ENCODE data around the gene OR10C1.

Gene OR10C1

DNA sequence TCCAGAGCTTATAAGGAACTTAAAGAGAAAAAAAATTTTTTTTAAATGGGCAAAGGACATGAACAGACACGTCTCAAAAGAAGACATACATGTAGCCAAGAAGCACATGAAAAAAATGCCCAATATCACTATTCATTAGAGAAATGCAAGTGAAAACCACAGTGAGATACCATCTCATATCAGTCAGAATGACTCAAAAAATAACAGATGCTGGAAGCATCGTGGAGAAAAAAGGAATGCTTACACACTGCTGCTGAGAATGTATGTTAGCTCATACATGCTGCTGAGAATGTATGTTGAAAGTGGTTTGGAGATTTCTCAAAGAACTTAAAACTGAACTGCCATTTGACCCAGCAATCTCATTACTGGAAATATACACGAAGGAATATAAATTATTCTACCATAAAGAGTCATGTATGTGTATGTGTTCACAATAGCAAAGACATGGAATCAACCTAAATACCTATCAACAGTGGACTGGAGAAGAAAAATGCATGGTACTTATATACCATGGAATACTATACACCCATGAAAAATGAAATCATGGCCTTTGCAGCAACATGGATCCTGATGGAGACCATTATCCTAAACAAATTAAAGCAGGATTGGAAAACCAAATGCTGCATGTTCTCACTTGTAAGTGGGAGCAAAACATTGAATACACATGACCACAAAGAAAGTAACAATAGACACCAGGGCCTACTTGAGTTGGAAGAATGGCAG is 12.5 kb downstream of the OR10C1 start:
- DNase-seq (ENCODE audit: low read depth): no peak
- TF ChIP-seq, protein P1, sequence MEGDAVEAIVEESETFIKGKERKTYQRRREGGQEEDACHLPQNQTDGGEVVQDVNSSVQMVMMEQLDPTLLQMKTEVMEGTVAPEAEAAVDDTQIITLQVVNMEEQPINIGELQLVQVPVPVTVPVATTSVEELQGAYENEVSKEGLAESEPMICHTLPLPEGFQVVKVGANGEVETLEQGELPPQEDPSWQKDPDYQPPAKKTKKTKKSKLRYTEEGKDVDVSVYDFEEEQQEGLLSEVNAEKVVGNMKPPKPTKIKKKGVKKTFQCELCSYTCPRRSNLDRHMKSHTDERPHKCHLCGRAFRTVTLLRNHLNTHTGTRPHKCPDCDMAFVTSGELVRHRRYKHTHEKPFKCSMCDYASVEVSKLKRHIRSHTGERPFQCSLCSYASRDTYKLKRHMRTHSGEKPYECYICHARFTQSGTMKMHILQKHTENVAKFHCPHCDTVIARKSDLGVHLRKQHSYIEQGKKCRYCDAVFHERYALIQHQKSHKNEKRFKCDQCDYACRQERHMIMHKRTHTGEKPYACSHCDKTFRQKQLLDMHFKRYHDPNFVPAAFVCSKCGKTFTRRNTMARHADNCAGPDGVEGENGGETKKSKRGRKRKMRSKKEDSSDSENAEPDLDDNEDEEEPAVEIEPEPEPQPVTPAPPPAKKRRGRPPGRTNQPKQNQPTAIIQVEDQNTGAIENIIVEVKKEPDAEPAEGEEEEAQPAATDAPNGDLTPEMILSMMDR (conservative IDR thresholded peaks at IDR 0.05; ENCODE audit: control insufficient read depth, insufficient read depth, low read depth, low read length): no peak
- H3K4me3 ChIP-seq (ENCODE audit: control insufficient read depth, low read depth, low read length): no peak overlapping the region

DNA sequence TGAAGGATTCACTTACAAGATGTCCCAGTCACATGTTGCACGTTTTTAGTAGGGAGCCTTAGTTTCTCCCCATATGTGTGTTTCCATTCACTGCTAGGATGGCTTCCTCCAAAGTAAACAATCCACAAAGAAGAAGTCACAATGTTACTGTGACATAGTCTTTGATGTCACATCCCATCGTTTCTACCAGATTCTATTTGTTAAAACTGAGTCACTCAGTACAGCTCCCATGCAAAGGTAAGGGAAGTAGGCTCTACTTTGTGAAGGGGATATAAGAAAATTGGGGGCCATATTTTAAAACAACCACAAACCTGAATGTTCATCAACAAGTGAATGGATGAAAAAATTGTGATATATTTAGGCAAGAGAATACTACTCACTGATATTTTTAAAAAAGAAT is 17.9 kb downstream of the OR10C1 start, which contains the start of the genes OR11A1 and OR2H1:
Gene OR11A1 (minus strand): TSS at position 101 of the 400 bp plus-strand sequence. CDS start 29,430 bp downstream, outside the sequence.
Gene OR2H1 (plus strand): TSS at position 185 of the 400 bp plus-strand sequence. CDS start 4,615 bp downstream, outside the sequence.
- no peak within 1 kb of the TSS for H3K4me3 ChIP-seq (ENCODE audit: control insufficient read depth, low read depth, low read length)
- no peak for DNase-seq (ENCODE audit: low read depth)
- TF ChIP-seq, protein P1 (conservative IDR thresholded peaks at IDR 0.05; ENCODE audit: control insufficient read depth, insufficient read depth, low read depth, low read length): no peak

DNA sequence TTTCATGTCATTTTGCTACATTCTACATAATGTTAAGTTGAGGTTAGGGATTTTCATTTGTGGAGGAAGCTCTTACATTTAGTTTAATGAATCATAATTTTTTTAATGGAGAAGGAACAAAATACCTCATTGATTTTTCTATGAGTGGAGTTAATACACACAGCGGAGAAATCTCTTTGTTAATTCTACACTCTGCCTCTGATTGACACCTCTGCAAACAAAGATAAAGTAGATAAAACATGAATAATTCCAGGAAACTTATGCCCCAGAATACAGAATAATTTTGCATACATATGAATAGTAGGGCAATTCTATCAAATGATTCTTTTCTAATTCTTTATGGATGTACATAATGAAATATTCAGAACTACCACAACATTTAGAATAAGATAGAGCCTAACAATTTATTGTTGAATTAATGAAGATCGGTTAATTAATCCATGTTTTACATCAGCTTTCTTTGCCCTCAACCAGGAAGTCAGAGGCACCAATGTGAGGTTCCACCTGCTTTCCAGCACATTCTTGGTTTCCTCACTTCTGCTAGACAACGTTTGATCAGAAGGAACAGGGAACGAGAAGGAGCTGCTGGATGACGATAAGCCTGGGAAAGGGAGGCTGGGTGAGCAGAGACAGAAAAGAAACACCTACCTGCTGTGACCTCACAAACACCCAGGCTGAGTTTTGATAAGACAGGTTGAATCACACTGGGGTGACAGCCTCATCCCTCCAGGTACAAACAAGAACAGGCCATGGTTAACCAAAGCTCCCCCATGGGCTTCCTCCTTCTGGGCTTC is 22.1 kb downstream of the OR10C1 start:
- H3K4me3 ChIP-seq (ENCODE audit: control insufficient read depth, low read depth, low read length): no peak overlapping the region
- TF ChIP-seq, protein P1 (conservative IDR thresholded peaks at IDR 0.05; ENCODE audit: control insufficient read depth, insufficient read depth, low read depth, low read length): no peak
- no peak for DNase-seq (ENCODE audit: low read depth)

DNA sequence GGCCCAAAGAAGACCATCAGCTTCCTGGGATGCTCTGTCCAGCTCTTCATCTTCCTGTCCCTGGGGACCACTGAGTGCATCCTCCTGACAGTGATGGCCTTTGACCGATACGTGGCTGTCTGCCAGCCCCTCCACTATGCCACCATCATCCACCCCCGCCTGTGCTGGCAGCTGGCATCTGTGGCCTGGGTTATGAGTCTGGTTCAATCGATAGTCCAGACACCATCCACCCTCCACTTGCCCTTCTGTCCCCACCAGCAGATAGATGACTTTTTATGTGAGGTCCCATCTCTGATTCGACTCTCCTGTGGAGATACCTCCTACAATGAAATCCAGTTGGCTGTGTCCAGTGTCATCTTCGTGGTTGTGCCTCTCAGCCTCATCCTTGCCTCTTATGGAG is 22.9 kb downstream of the OR10C1 start:
- H3K4me3 ChIP-seq (ENCODE audit: control insufficient read depth, low read depth, low read length): no peak overlapping the region
- TF ChIP-seq, protein P1 (conservative IDR thresholded peaks at IDR 0.05; ENCODE audit: control insufficient read depth, insufficient read depth, low read depth, low read length): no peak
- no peak for DNase-seq (ENCODE audit: low read depth)

DNA sequence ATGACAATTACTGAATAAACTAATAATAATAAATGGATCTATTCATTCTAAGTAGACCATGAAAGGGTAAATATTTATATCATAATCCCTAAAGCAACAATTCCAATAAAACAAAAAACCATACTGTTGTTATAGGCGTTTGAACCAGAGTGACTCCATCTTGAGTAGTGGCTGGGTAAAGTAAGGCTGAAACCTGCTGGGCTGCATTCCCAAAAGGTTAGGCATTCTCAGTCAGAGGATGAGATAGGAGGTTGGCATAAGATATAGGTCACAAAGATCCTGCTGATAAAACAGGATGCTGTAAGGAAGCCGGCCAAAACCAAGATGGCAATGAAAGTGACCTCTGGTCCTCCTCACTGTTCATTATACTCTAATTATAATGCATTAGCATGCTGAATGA is 26.2 kb downstream of the OR10C1 start:
- H3K4me3 ChIP-seq (ENCODE audit: control insufficient read depth, low read depth, low read length): no peak overlapping the region
- no peak for DNase-seq (ENCODE audit: low read depth)
- TF ChIP-seq, protein P1 (conservative IDR thresholded peaks at IDR 0.05; ENCODE audit: control insufficient read depth, insufficient read depth, low read depth, low read length): no peak

DNA sequence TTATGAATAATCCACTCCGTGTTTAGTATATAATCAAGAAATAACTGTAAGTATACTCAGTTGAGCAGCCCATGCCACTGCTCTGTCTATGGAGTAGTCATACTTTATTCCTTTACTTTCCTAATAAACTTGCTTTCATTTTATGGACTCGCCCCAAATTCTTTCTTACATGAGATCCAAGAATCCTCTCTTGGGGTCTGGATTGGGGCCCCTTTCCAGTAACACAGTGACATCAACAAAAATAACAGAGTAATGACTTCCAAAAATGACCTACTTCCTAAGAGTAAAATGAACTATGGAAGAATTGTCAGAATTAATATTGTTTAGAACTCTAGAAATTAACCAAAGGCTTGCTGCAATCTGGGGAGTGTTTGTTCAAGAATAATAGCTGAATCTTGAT is 26.7 kb downstream of the OR10C1 start:
- no peak for DNase-seq (ENCODE audit: low read depth)
- TF ChIP-seq, protein P1 (conservative IDR thresholded peaks at IDR 0.05; ENCODE audit: control insufficient read depth, insufficient read depth, low read depth, low read length): no peak
- no peak overlapping the region for H3K4me3 ChIP-seq (ENCODE audit: control insufficient read depth, low read depth, low read length)
